Endothelial cell of hepatic sinusoid (primary cell): ENCODE results near the gene RFPL2.

Experiments
- in situ Hi-C: cut with HindIII; loops from 2 replicates; pipeline ENCODE4 v1.10.0; 2017; ENCODE audit warnings: low sequenced_read_pairs

The RFPL2 gene

DNA sequence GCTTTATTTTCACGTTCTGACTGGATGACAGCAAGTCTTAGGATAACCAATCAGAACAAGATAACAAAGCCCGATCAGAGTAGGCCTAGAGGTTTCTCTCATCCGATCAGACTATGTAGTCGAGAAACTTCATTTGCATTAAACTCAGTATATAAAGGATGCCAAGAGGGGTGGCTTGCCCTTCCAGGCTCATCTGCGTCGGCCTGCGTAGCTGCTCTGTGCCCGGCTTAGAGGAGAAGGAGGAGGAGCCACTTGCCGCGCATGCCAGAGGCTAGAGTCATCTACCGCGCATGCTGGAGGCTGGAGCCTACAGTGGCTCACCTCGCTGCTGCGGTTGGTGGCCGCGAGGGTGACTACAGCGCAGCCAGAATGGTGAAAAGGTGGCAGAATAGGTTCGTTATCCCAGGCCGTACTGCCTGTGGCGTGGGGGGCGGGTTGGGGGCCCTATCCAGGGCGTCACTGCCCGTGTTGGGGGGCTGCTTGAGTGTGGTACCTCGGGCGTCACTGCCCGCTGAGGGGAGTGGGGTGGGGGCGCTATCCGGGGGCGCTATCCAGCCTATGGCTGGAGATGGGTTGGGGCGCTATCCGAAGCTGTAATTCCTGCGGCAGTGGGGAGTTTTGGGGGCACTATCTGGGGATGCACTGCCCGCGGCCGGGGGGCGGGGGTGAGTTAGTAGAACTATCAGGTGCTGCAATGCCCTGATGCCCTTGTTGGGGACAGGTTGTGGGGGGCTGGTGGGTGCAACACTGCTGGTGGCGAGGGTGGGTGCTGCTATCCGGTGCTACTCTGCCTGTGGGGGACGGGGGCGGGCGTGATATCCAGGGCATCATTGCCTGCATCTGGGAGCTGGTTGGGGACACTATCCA is at the start of gene RFPL2:
Gene RFPL2, minus strand, starts transcription at position 218 of the 867 bp plus-strand sequence. CDS start 2,622 bp downstream, outside the sequence.
- in situ Hi-C loops, result no loop called here

DNA sequence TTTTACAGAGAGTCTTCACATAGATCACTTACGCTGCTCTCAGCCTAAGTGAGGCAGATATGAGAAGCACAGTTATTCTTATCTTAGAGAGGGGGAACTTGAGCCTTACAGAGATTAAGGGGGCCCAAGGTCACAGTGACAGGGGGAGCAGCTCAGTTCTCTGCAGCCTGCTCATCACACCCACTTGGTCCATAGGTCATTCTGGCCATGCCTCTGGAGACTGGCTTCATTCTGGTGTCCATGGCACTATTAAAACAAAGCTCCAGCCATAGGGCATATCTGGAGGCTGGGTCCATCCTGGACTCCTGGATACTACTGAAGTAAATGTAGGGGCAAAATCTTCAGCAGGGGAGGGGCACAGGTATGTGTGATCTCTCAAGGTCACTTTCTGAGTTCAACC is 44.4 kb upstream of the RFPL2 start:
- in situ Hi-C loops, result no loop called here

DNA sequence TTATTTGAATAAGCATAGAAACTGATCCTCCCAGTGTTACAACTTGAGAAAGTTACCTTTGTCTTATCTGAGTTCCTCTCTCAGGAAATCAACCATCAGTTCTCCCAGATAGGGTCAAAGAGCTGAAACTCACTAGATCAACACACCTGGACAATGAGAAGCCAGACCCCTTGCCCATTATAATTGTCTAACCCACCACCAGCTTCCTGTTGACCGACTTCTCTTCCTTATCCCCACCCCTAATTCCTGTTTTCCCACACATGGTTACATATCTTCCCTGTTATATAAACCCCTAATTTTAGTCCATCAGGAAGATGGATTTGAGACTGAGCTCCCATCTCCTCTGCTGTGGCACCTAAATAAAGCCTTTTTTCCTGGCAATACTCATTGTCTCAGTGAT is 43.4 kb upstream of the RFPL2 start:
- in situ Hi-C loops, result no loop called here

DNA sequence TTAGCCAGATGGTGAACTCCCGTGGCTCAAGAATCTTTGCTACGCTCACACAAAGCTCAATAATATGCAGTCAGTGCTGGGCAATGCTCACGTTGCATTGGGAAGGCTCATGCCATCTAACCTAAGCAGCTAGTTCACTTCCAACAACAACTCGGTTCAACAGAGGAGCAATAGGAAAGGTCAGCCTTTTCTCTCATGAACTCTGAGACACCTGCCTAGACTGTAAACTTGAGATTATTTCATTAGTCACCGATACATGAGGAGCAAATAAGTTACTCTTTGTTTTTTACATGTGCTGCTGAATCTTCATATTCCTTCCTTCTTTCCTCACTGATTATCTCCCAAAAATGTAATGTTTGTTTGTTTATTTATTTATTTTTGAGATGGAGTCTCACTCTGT is 41.3 kb upstream of the RFPL2 start:
- in situ Hi-C loops, result no loop called here

DNA sequence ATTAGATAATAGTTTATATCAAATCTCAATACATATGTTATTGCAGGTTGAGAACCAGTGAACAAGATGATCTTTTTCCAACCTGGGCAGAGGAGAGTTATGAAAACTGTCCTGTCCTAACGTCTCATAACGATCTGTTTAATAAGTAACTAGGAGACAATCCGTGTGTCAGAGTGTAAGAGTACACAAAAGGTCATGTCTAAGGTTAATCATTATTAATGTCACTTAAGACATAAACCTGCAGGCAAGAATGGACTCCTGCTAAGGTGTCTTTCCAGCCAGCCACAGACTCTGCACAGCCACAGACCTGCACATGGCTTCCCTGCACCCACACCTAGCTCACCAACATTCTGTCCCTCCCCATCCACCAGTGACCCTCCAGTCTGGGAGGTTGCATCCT is 40.2 kb upstream of the RFPL2 start:
- in situ Hi-C loops, result no loop called here

DNA sequence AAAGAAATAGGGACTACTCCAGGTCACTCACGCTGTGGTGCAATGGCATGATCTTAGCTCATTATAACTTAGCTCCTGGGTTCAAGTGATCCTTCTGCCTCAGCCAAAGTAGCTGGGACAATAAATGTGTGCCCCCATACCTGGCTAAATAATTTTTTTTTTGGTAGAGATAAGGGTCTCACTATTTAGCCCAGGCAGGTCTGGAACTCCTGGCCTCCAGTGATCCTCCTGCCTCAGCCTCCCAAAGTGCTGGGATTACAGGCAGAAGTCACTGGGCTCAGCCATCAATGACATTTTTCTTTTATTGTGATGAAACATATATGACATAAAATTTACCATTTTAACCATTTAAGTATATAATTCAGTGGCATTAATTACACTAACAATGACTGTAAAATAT is 39.7 kb upstream of the RFPL2 start:
- in situ Hi-C loops, result no loop called here

DNA sequence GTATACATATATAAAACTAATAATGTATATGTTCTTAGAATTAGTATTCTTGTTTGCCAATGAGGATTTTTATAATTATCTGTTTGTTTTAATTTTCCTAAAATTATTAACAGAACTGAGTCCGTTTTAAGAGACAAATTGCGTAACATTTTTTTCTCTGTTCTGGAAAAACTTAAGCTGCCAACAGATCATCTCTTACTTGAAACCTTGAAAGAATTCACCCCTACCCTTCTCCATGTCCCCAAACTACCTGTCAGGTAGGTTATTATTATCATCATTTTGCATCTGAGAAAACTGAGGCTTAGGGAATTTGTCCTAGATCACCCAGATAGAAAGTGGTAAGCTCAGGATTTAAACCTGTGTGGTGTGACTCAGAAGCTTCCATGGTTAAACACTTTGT is 35.6 kb upstream of the RFPL2 start:
- in situ Hi-C loops, result no loop called here

DNA sequence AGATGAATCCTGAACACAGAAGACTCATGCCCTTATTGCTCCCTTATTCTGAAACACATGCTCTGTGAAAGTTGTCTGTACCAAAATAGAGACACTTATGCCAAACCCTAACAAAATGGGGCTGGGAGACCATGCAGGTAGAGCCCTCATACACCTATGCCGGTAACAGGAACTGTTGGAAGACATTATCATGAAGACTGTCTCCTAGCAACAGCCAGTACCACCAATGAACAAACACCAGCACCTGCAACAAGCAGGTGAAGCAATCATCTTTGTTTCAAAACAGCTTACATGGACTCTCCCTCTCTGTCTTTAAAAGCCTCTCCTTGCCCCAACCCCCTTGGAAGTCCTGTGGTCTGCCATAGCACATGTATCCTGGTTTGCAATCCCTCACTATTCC is 33.0 kb upstream of the RFPL2 start:
- in situ Hi-C loops, result no loop called here

DNA sequence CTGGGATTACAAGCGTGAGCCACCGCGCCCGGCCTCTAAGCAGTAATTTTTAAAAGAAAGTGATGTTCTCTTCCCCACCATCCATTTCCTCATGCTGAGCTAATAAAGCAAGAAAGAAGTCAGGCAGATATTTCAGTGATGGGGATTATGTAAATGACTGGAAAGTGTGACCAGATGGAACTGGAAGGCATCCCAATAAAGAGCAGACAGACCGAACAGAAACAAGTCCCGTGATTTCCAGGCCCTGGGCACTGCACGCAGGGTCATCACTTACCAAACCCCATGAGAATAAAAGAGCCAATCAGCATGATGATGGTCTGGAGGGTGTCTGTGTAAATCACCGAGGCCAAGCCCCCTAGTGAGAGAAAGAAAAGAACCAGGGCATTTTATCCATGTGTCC is 32.1 kb upstream of the RFPL2 start:
- in situ Hi-C loops, result no loop called here

DNA sequence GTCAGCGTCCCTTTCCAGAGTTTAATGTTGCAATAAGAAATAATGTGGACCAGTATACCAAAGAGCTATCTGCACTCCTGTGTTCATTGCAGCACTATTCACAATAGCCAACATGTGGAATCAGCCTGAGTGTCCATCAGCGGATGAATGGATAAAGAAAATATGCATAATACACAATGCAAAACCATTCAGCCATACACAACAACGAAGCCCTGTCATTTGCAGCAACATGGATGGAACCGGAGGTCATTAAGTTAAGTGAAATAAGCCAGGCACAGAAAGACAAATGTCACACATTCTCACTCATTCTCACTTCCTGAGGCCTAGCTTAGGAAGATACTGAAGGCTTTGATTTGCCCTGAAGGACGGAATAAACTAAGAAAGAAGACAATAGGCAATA is 28.2 kb upstream of the RFPL2 start:
- in situ Hi-C loops, result no loop called here

DNA sequence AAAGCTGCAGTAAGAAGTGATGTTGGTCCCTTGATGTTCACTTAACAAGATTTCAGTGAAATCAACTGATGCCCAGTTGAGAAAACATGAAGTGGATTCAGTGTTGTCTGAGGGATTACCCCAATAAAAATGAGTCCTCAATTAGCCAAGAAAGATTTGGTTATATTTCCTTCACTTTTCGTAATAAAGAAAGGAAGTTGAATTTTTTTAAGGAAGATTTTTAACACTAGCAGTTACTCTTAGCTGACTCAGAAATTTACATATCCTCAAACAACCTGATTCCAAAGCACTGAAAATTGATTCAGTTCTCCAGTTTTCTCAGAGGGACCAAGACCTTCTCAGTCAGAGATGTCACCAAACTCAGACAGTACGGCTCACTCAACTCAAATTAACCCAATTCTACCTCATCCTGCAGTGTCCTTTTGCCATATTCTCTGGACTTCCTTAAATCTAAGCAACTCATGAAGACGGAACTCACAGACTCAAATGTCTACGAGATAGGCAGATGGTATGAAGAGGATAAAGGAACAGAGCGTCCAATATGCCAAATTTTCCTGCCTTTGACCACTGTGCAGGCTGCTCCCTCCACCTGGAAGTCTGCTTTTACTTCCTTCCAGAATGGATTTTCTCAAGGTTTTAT is 27.4 kb upstream of the RFPL2 start:
- in situ Hi-C loops, result no loop called here

DNA sequence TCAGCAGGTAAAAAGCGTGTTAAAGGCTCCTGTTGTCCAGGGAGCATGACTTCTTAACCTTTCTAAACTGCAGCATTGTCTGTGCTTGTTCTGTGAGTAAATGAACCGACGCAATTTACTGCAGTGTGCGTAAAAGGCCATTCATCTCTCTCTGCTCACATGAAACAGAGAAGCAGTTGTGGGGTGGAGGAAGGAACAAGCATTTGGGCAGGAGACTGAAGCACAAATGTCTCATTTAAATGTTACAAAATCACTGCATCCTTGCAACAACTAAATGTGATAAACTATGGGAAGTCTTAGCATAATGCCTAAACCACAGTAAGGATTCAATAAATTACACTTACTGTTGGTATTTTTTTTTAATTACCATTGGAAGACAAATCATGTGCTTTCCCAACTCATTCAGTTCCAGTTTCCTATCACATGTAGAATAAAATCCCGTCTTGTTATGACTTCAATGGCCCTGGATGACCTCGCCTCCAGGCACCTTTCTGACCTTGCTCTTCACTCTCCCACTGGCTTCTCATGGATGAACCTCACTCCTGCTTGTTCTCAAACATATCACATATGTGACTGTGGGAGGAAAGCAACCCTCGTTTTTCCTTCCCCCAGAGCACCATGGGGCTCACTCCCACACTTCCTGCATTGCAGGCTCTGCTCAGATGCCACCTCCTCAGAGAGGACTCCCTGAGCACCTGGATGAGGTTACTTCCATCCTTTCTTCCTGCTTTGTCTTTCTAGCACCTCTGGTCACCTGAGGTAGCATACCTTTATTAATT is 21.6 kb upstream of the RFPL2 start:
- in situ Hi-C loops, result no loop called here

DNA sequence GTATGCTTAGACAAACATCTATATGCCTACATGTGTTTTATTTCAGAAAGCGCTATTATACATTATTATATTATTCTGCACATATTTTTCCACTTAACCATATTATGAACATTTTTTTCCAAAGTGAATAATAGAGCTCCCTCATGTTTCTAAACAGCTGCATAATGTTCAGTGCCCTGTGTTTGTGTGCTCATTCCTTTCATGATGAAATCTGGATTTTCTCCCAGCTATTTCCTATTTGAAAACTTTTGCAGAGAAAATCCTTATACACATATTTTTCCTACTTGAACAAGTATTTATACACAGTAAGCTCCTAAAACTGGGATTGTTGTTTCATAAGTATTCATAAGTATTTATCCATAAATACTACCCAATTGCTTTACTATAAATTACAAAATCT is 18.1 kb upstream of the RFPL2 start:
- in situ Hi-C loops, result no loop called here

DNA sequence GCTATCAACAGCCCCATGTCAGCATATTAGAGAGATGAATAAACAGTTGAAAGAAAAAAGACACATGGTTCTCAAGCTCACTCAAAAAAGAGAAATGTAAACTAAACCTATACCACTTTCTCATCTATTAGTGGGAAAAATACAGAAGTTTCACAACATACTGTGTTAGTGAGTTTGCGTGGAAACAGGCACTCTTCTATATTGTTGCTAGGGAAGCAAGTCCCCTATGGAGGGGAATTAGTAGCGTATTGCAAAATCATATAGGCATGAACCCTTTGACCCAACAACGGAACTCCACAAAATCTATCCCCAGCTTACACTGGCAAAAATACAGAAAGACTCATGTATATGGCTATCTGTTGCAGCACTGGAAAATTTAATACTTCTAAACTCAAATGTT is 14.2 kb upstream of the RFPL2 start:
- in situ Hi-C loops, result no loop called here

DNA sequence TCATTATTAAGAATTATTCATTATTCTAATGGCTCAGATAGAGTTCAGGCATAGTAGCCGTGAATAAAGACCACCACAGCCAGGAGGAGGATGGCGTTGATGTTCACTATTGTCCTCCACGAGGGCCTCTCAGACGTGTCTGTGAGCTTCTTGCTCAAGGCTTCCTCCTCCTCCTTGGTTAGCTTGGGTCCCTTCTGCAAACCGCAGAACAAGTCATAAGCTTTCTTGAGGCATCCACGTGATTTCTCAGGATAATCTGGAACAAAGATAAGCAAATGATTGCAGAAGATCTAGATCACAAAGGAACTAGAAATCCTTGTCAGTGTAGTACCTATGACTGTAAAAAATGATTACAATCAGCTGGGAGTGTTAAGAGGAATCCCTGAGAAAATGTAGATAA is 13.6 kb upstream of the RFPL2 start:
- in situ Hi-C loops, result no loop called here

DNA sequence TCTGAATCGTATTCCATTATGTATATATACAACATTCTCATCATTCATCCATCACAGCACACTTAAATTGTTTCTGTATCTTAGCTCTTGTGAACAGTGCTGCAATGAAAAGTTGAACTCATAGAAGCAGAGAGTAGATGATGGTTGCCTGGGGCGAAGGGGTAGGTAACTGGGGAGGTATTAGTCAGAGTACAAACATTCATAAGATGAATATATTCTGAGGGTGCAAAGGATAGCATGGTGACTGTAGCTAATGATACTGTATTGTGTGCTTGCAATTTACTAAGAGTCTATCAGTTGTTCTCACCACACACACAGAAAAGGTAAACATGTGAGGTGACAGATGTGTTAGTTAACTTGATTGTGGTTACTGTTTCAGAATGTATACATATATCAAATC is 12.6 kb upstream of the RFPL2 start:
- in situ Hi-C loops, result no loop called here

DNA sequence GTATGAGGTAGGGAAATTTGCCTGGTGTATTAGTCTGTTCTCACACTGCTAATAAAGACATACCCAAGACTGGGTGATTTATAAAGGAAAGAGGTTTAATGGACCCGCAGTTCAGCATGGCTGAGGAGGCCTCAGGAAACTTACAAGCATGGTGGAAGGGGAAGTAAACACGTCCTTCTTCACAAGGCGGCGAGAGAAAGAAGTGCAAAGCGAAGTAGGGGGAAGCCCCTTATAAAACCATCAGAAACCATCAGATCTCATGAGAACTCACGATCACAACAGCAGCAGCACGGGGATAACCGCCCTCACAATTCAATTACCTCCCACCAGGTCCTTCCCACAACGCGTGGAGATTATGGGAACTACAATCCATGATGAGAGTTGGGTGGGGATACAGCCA is 12.0 kb upstream of the RFPL2 start:
- in situ Hi-C loops, result no loop called here

DNA sequence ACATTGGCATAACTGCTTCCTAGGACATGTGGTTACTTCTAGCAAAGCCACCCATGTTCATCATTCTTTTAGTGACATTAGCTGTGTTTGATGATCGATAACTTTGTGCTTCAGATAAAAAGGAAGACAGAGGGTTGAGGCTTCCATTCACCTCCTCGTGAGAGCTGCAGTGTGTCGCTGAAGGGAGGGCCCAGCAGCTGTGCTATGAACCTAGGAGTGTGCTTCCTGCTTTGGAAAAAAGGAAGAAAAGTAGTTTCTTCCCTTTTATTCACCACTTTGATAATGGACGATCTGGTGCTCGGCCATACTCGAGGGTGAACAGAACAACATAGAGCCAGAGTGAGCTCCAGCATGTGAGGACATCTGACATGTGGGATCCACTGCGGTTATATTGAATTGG is 6.1 kb upstream of the RFPL2 start:
- in situ Hi-C loops, result loop anchor here (5.0 kb wide), 1 partner anchor 56 kb away; no protein-coding TSS in a partner anchor

DNA sequence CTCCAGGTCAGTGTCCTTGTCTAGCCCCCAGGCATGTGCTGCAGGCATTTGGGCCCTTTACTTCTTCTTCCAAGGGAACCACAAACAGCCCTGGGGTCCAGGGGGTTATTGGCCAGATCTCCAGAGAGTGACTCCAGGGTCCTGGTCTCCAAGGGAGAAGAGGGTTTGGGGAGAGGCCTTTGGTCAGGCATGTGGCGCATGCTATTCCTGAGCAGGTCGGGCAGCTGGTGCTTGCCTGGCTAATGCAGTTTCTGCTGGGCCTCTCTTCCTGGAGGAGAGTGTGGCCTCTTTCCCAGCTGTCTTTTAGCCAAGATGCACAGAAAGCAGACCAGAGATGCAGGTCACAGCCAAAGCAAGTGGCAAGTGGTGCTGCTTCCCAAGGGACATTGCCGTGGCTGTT is 3.8 kb upstream of the RFPL2 start:
- in situ Hi-C loops, result no loop called here

DNA sequence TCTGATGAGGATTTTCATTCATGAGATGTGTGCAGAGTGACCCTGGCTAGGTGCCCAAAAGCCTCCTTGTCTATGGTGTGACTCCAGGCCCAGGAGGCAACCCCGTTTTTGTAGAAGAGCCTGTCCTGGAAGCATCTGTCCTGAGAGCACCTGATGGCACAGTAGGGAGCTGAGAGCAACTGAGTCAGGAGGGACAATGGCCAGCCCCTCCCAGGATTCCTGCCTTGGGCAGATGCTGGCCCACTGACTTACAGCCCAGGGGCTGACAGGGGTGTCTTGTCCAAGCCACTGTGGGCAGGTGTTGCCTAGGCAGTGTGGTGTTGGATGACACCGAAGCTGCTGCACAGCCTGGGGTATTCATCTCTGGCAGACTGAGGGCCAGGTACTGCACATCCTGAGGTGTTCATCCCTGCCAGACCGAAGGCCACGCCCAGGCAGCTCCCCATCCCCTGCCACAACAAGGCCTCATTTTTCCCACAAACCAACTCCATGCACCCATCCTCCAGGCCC is 3.2 kb upstream of the RFPL2 start:
- in situ Hi-C loops, result no loop called here
